ENCODE data around the gene KIF20B. TPM values are rescaled to one million over a fixed set of nuclear protein-coding genes. Genes with fewer than 3 reads are reported as not detected.

Gene KIF20B
- total RNA-seq, 1 experiment from 2014 or later = 59.1 TPM

DNA sequence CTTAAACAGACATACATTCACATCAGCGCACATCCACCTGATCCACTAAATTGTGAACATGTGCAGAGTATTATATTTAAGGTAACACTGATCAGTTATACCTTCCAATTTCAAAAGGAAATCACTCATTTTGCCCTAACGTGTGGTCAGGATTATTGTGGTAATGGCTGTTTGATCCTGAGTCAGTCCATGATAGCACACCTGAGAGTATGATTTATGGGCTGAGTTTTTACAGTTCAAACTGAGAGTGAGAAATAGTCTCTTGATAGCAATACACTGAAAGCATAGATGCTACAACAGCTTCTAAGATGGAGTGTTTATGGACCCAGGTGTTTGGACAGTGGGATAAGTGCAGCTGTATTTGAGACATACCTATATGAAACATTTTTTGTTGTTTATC, 96.7 kb downstream of the KIF20B start:
- Histone ChIP-seq H2BK12ac (ENCODE audit: insufficient read length, low read depth, low read length) (no peak overlapping the region), H2BK15ac (ENCODE audit: low read depth, low read length) (no peak overlapping the region), H3K9me3 (ENCODE audit: control insufficient read depth, low read depth, low read length) (no peaks in the 10 kb centered on the region), H4K8ac (replicated peaks; ENCODE audit: insufficient read length, low read depth, low read length) (no peak overlapping the region), H4K5ac (ENCODE audit: insufficient read length, low read depth, low read length) (no peak overlapping the region), H3K27me3 (ENCODE audit: insufficient read depth, low read length) (no peaks in the 10 kb centered on the region), H2BK5ac (ENCODE audit: insufficient read length, low read length) (no peak overlapping the region), H3K79me2 (ENCODE audit: insufficient read depth, low read length) (no peaks in the 10 kb centered on the region), H3K56ac (ENCODE audit: insufficient read length, low read depth, low read length) (no peak overlapping the region), H4K91ac (ENCODE audit: insufficient read length, low read depth, low read length) (no peak overlapping the region), H2AK5ac (ENCODE audit: insufficient read length, low read length) (no peak overlapping the region), H2AFZ (ENCODE audit: low read length) (no peak overlapping the region), H2BK20ac (ENCODE audit: low read depth, low read length, poor library complexity, severe bottlenecking) (no peak overlapping the region), H3K4me2 (ENCODE audit: insufficient read depth, insufficient read length, low read length) (no peak overlapping the region), H3K23ac (ENCODE audit: insufficient read length, low read depth, low read length) (no peak overlapping the region), H3K79me1 (ENCODE audit: insufficient read depth, low read depth, low read length, poor library complexity, severe bottlenecking) (no peaks in the 10 kb centered on the region), H3K23me2 (ENCODE audit: insufficient read length, low read depth, low read length, poor library complexity, severe bottlenecking) (no peaks in the 10 kb centered on the region), H3K14ac (ENCODE audit: insufficient read depth, low read length) (no peak overlapping the region), H3K27ac (ENCODE audit: insufficient read length, low read depth, low read length) (no peak overlapping the region), H3K4me1 (ENCODE audit: insufficient read depth, low read length) (peaks cover 4% of the 10 kb centered on the region; the same call in 1 of the 2 replicates), H3T11ph (ENCODE audit: low read length) (no peak overlapping the region), H3K9ac (ENCODE audit: extremely low read depth, insufficient read length, low read length) (no peak overlapping the region), H2BK120ac (ENCODE audit: low read depth, low read length, poor library complexity, severe bottlenecking) (no peak overlapping the region), H3K18ac (ENCODE audit: insufficient read length, low read depth, low read length) (no peak overlapping the region), H3K4ac (ENCODE audit: low read depth, low read length) (no peak overlapping the region), H4K20me1 (ENCODE audit: control insufficient read depth, insufficient read depth, insufficient read length) (no peaks in the 10 kb centered on the region)
- Mint-ChIP-seq H3K4me1 (peaks cover 17 to 25% of the 10 kb centered on the region in 2 experiments), H3K36me3 (ENCODE audit: insufficient read depth in 1 of 3, low read depth in 3 of 3) (no peaks in the 10 kb centered on the region), H3K4me3 (no peak overlapping the region), H3K27ac (no peak overlapping the region), H3K27me3 (ENCODE audit: low read depth) (no peaks in the 10 kb centered on the region), H3K9me3 (no peaks in the 10 kb centered on the region)
- no peak for DNase-seq
- no CpG with 5 or more reads among the region's 2 CpGs for WGBS (ENCODE audit: extremely low coverage, insufficient read length, low lambda C conversion rate)
- TF ChIP-seq, protein P1, sequence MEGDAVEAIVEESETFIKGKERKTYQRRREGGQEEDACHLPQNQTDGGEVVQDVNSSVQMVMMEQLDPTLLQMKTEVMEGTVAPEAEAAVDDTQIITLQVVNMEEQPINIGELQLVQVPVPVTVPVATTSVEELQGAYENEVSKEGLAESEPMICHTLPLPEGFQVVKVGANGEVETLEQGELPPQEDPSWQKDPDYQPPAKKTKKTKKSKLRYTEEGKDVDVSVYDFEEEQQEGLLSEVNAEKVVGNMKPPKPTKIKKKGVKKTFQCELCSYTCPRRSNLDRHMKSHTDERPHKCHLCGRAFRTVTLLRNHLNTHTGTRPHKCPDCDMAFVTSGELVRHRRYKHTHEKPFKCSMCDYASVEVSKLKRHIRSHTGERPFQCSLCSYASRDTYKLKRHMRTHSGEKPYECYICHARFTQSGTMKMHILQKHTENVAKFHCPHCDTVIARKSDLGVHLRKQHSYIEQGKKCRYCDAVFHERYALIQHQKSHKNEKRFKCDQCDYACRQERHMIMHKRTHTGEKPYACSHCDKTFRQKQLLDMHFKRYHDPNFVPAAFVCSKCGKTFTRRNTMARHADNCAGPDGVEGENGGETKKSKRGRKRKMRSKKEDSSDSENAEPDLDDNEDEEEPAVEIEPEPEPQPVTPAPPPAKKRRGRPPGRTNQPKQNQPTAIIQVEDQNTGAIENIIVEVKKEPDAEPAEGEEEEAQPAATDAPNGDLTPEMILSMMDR (conservative IDR thresholded peaks at IDR 0.05) = no peak
